ENCODE results near the gene MUSTN1.

MUSTN1 gene

GRCh38 chr3:52788890-52789745 lies 45.7 kb downstream of the MUSTN1 start:
- H3K27ac ChIP-seq: no peak overlapping the region
- DNase-seq (ENCODE audit: low read depth, low spot score): no peak

- no peak overlapping the region for H3K27ac ChIP-seq
- no peak for DNase-seq (ENCODE audit: low read depth, low spot score)
Observed at GRCh38 chr3:52787672-52788625, 46.9 kb downstream of the MUSTN1 start.

DNA sequence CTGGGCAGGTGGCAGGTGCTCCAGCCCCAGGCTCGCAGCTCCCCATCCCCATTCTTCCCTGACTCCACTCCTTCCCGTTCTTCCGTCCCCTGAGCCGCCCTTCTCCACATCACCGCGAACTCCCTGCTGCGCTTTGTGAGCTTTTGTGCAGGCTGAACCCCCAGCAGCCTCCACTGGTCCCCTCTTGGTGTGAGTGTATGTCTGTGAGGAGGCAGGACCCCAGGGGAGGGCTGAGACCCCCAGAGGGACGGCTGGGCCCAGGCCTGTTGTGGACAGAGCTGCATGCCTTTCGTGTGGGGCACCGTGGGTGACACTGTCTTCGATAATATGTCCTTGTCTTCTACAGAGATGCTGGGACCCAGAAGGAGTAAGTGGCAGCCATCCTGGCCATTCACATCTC lies 47.6 kb downstream of the MUSTN1 start:
- no peak for DNase-seq (ENCODE audit: low read depth, low spot score)

DNA sequence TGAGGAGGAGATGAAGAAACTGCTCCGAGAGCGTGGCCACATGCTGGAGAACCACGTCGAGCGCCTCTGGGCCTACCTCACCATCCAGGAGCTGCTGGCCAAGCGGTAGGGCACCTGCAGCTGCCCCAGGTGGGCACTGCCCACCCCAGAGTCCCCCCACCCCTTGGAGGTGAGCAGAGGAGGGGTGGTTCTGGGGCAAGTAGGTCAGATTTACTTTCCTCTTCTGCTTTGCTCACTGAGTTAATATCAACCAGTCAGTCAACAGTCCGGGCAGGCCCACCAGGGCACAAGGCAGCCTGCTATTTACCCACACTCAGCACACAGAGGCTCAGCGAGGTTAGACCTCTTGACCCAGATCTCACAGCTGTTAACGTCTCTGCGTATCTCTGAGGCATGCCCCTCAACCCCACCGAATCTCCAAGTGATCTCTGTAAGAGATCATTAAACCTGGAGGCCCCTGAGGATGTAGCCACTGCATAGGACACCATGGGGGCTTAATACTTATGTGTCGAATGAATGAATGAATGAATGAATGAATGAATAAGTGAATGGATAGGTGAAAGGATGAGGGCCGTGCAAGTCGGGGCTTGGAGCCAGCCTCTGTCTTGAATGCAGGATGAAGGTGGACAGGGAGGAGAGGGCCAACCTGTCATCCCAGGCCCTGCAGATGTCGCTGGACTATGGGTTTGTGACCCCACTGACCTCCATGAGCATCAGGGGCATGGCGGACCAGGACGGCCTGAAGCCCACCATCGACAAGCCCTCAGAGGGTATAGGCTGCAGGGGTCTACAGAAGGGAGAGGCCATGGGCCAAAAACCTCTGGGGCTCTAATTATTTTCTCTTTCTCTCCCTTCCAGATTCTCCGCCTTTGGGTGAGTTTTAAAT lies 48.2 kb downstream of the MUSTN1 start:
- no peak overlapping the region for H3K27ac ChIP-seq
- no peak for DNase-seq (ENCODE audit: low read depth, low spot score)

More for the DNA sequence above, 47.6 kb downstream of the MUSTN1 start:
- H3K27ac ChIP-seq: no peak overlapping the region

DNA sequence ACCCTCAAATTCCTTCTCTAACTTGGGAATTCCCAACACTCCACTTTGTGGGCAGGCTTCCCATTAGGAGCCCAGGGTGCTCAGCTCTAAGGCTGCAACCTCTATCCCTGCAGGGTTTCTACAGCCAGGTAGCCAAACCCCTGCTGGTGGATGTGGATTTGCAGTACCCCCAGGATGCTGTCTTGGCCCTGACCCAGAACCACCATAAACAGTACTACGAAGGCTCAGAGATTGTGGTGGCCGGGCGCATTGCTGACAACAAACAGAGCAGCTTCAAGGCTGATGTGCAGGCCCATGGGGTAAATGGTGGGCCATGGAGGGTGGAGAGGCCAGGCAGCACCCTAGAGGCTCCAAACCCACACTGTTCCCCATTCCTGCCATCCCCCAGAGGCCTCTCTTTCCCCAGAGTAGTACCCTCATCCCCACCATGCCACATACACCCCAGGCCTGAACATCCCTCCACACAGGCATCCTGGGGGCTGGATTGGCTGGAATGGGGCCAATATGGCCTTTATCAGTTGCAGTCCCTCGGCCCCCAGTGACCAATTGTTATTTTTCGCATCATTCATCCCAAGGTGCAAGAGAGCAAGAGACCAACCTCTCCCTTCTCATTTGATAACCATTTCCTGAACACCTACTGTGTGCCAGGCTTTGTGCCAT lies 49.8 kb downstream of the MUSTN1 start:
- no peak overlapping the region for H3K27ac ChIP-seq
- DNase-seq (ENCODE audit: low read depth, low spot score): no peak

DNA sequence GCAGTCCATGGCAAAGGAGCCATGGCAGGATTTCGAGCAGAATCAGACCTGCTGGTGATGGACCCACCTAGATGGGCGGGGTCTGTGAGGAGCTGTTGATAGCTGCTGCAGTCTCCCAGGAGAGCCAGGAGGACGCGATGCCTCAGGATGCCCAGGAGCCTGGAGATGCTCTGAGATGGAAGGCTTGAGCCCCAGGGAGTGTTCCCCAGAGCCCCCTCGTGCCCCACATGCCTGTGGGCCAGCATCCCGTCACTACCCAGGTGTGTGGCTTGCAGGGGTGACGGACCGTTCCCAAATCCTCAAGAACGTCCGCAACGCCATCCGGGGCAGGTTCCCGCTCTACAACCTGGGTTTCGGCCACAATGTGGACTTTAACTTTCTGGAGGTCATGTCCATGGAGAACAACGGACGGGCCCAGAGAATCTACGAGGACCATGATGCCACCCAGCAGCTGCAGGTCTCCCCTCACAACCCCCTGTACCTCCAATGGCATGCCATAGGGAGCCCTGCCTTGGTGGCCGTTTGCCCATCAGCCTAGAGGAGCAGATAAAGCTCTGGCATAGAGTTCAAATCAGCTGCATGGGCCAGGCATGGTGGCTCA lies 50.7 kb downstream of the MUSTN1 start:
- no peak for DNase-seq (ENCODE audit: low read depth, low spot score)
- no peak overlapping the region for H3K27ac ChIP-seq

GRCh38 chr3:52783211-52783555 lies 51.6 kb downstream of the MUSTN1 start:
- DNase-seq (ENCODE audit: low read depth, low spot score): no peak

More at GRCh38 chr3:52783211-52783555, 51.6 kb downstream of the MUSTN1 start:
- H3K27ac ChIP-seq: no peak overlapping the region
